ENCODE data around the gene NPVF.
A peak's percentile ranks its signal among the peaks of the same experiment; 100 is the strongest.

The NPVF gene

GRCh38 chr7:25181532-25181931 lies 46.8 kb downstream of the NPVF start:
- H3K4me3 ChIP-seq (ENCODE audit: control insufficient read depth, low read depth, low read length): no peak overlapping the region
- TF ChIP-seq CTCF (conservative IDR thresholded peaks at IDR 0.05; ENCODE audit: control insufficient read depth, insufficient read depth, low read depth, low read length): no peak
- no peak for DNase-seq (ENCODE audit: low read depth)

GRCh38 chr7:25180946-25181345 lies 47.3 kb downstream of the NPVF start:
- DNase-seq (ENCODE audit: low read depth): peak; percentile 29
- H3K4me3 ChIP-seq (ENCODE audit: control insufficient read depth, low read depth, low read length): no peak overlapping the region

GRCh38 chr7:25180592-25180923 lies 47.7 kb downstream of the NPVF start:
- no peak for TF ChIP-seq CTCF (conservative IDR thresholded peaks at IDR 0.05; ENCODE audit: control insufficient read depth, insufficient read depth, low read depth, low read length)
- peak overlapping the region; percentile 54 for H3K4me3 ChIP-seq (ENCODE audit: control insufficient read depth, low read depth, low read length)
- DNase-seq (ENCODE audit: low read depth): no peak

More at GRCh38 chr7:25180946-25181345, 47.3 kb downstream of the NPVF start:
- TF ChIP-seq CTCF (conservative IDR thresholded peaks at IDR 0.05; ENCODE audit: control insufficient read depth, insufficient read depth, low read depth, low read length): no peak

GRCh38 chr7:25179771-25180591 lies 48.3 kb downstream of the NPVF start:
- peak; percentile 31 for TF ChIP-seq CTCF (conservative IDR thresholded peaks at IDR 0.05; ENCODE audit: control insufficient read depth, insufficient read depth, low read depth, low read length)
- DNase-seq (ENCODE audit: low read depth): peak; percentile 67
- peak overlapping the region; percentile 70 for H3K4me3 ChIP-seq (ENCODE audit: control insufficient read depth, low read depth, low read length)

- peak overlapping the region; percentile 70 for H3K4me3 ChIP-seq (ENCODE audit: control insufficient read depth, low read depth, low read length)
- no peak for TF ChIP-seq CTCF (conservative IDR thresholded peaks at IDR 0.05; ENCODE audit: control insufficient read depth, insufficient read depth, low read depth, low read length)
- peak; percentile 2 for DNase-seq (ENCODE audit: low read depth)
Measured at GRCh38 chr7:25179325-25179724, 49.0 kb downstream of the NPVF start.
